ENCODE results near the gene AFM. TPM values are rescaled to one million over a fixed set of nuclear protein-coding genes. Genes with fewer than 3 reads are reported as not detected.

The AFM gene, protein sequence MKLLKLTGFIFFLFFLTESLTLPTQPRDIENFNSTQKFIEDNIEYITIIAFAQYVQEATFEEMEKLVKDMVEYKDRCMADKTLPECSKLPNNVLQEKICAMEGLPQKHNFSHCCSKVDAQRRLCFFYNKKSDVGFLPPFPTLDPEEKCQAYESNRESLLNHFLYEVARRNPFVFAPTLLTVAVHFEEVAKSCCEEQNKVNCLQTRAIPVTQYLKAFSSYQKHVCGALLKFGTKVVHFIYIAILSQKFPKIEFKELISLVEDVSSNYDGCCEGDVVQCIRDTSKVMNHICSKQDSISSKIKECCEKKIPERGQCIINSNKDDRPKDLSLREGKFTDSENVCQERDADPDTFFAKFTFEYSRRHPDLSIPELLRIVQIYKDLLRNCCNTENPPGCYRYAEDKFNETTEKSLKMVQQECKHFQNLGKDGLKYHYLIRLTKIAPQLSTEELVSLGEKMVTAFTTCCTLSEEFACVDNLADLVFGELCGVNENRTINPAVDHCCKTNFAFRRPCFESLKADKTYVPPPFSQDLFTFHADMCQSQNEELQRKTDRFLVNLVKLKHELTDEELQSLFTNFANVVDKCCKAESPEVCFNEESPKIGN
- not detected in 2 replicates for total RNA-seq

DNA sequence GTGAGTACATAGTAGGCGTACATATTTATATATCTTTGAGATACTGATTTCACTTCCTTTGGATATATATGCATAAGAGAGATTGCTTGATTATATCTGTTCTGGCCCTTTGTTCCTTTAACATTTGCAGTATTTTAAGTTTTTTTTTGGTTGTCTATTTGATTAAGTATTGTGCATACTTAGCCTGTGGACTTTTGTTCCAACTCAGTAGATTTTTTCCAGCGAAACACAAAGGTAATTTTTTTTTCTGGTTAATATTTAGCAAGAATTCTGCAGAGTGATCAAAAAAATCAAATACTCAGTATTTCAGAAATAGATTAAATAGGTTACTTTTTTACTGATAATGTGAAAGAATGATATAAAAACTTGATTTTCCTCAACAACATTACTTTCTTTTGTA is at the start of gene AFM:
TSS of gene AFM (plus strand) at position 388 of the 400 bp plus-strand sequence. CDS start 31 bp downstream, outside the sequence.

DNA sequence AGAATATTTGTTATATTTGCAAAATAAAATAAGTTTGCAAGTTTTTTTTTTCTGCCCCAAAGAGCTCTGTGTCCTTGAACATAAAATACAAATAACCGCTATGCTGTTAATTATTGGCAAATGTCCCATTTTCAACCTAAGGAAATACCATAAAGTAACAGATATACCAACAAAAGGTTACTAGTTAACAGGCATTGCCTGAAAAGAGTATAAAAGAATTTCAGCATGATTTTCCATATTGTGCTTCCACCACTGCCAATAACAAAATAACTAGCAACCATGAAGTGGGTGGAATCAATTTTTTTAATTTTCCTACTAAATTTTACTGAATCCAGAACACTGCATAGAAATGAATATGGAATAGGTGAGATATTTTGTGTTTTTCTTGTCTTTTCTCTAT is 45.6 kb upstream of the AFM start, which contains the start of gene AFP:
TSS of gene AFP (plus strand) at position 238 of the 400 bp plus-strand sequence. CDS start at position 280, 42 bp downstream.

Other genes starting within 250 kb of the AFM start
- 32.2 and 32.9 TPM in 2 replicates for gene ANKRD17, start 222.9 kb upstream of the AFM start, total RNA-seq
- gene ALB, start 77.5 kb upstream of the AFM start, total RNA-seq: 0.65 TPM in 1 of 2 replicates, not detected in the other
- gene AFP, start 45.5 kb upstream of the AFM start, total RNA-seq: 0.56 TPM in 1 of 2 replicates, not detected in the other
- 5.4 and 6.4 TPM in 2 replicates for gene RASSF6, start 138.7 kb downstream of the AFM start, total RNA-seq

All from airway epithelial cell (primary cell).